ENCODE results near the gene LRRC1.

The LRRC1 gene

DNA sequence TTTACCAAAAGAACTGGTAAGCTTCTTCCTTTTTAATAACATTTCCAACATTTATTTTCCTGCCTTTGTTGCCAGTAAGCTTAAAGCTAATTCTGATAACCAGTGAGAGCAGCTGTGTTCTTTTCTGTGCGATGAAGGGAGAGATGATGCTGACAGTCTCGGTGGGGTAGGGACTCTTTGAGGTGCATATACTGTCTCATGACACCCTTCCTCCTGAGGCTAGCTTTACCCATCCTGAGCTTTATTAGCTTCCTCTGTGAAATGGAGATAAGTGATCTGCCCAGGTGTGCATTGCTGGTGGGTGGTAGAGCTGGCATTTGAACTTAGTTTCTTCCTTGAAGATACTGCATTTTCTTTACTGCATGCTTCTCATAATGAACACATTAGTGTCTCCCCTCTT, 92.5 kb downstream of the LRRC1 start:
- ATAC-seq = no peak

DNA sequence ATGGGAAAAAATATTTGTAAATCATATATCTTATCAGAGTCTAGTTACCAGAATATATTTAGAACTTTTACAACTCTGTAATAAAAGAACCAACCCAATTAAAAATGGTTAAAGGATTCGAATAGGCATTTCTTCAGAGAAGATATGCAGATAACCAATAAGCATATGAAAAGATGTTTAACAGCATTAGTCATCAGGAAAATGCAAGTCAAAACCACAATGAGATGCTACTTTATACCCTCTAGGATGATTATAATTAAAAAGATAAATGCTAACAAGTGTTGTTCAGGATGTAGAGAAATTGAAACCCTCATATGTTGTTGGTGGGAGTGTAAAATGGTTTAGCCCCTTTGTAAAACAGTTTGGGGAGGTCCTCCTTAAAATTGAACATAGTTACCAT, 94.1 kb downstream of the LRRC1 start:
- TF ChIP-seq ARNTL (CRISPR knock-in tag; IDR thresholded peaks at IDR 0.05; ENCODE audit: borderline replicate concordance, low read depth) (no peak), RARB (CRISPR knock-in tag; IDR thresholded peaks at IDR 0.05) (no peak), SNAI2 (CRISPR knock-in tag; IDR thresholded peaks at IDR 0.05) (no peak), ZC3H10 (CRISPR knock-in tag; IDR thresholded peaks at IDR 0.05) (no peak), ESRRG (CRISPR knock-in tag; IDR thresholded peaks at IDR 0.05) (no peak), BACH2 (CRISPR knock-in tag; IDR thresholded peaks at IDR 0.05; ENCODE audit: borderline replicate concordance) (no peak), PPARA (CRISPR knock-in tag; IDR thresholded peaks at IDR 0.05; ENCODE audit: borderline replicate concordance) (no peak), PATZ1 (CRISPR knock-in tag; IDR thresholded peaks at IDR 0.05; ENCODE audit: borderline replicate concordance) (no peak), CSRNP3 (CRISPR knock-in tag; IDR thresholded peaks at IDR 0.05) (no peak), CSDC2 (CRISPR knock-in tag; IDR thresholded peaks at IDR 0.05) (no peak), OSR1 (CRISPR knock-in tag; IDR thresholded peaks at IDR 0.05) (no peak)
- TF ChIP-seq, protein P1, sequence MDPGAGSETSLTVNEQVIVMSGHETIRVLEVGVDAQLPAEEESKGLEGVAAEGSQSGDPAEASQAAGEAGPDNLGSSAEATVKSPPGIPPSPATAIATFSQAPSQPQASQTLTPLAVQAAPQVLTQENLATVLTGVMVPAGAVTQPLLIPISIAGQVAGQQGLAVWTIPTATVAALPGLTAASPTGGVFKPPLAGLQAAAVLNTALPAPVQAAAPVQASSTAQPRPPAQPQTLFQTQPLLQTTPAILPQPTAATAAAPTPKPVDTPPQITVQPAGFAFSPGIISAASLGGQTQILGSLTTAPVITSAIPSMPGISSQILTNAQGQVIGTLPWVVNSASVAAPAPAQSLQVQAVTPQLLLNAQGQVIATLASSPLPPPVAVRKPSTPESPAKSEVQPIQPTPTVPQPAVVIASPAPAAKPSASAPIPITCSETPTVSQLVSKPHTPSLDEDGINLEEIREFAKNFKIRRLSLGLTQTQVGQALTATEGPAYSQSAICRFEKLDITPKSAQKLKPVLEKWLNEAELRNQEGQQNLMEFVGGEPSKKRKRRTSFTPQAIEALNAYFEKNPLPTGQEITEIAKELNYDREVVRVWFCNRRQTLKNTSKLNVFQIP (CRISPR knock-in tag; IDR thresholded peaks at IDR 0.05; ENCODE audit: borderline replicate concordance, low read depth) = no peak
- no peak for ATAC-seq

More for the DNA sequence above, 92.5 kb downstream of the LRRC1 start:
- TF ChIP-seq CSRNP3 (CRISPR knock-in tag; IDR thresholded peaks at IDR 0.05) (no peak), ZNF8 (CRISPR knock-in tag; IDR thresholded peaks at IDR 0.05) (no peak), ESRRG (CRISPR knock-in tag; IDR thresholded peaks at IDR 0.05) (no peak), ZFP30 (CRISPR knock-in tag; IDR thresholded peaks at IDR 0.05) (no peak), PPARA (CRISPR knock-in tag; IDR thresholded peaks at IDR 0.05; ENCODE audit: borderline replicate concordance) (no peak), TOX (CRISPR knock-in tag; IDR thresholded peaks at IDR 0.05; ENCODE audit: borderline replicate concordance) (no peak), BACH2 (CRISPR knock-in tag; IDR thresholded peaks at IDR 0.05; ENCODE audit: borderline replicate concordance) (no peak), ZC3H10 (CRISPR knock-in tag; IDR thresholded peaks at IDR 0.05) (no peak), CSDC2 (CRISPR knock-in tag; IDR thresholded peaks at IDR 0.05) (no peak), ARNTL (CRISPR knock-in tag; IDR thresholded peaks at IDR 0.05; ENCODE audit: borderline replicate concordance, low read depth) (no peak), RARB (CRISPR knock-in tag; IDR thresholded peaks at IDR 0.05) (no peak), PATZ1 (CRISPR knock-in tag; IDR thresholded peaks at IDR 0.05; ENCODE audit: borderline replicate concordance) (no peak)
- TF ChIP-seq, protein P2, sequence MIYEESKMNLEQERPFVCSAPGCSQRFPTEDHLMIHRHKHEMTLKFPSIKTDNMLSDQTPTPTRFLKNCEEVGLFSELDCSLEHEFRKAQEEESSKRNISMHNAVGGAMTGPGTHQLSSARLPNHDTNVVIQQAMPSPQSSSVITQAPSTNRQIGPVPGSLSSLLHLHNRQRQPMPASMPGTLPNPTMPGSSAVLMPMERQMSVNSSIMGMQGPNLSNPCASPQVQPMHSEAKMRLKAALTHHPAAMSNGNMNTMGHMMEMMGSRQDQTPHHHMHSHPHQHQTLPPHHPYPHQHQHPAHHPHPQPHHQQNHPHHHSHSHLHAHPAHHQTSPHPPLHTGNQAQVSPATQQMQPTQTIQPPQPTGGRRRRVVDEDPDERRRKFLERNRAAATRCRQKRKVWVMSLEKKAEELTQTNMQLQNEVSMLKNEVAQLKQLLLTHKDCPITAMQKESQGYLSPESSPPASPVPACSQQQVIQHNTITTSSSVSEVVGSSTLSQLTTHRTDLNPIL (CRISPR knock-in tag; IDR thresholded peaks at IDR 0.05; ENCODE audit: low read depth) = no peak
- TF ChIP-seq, protein P3, sequence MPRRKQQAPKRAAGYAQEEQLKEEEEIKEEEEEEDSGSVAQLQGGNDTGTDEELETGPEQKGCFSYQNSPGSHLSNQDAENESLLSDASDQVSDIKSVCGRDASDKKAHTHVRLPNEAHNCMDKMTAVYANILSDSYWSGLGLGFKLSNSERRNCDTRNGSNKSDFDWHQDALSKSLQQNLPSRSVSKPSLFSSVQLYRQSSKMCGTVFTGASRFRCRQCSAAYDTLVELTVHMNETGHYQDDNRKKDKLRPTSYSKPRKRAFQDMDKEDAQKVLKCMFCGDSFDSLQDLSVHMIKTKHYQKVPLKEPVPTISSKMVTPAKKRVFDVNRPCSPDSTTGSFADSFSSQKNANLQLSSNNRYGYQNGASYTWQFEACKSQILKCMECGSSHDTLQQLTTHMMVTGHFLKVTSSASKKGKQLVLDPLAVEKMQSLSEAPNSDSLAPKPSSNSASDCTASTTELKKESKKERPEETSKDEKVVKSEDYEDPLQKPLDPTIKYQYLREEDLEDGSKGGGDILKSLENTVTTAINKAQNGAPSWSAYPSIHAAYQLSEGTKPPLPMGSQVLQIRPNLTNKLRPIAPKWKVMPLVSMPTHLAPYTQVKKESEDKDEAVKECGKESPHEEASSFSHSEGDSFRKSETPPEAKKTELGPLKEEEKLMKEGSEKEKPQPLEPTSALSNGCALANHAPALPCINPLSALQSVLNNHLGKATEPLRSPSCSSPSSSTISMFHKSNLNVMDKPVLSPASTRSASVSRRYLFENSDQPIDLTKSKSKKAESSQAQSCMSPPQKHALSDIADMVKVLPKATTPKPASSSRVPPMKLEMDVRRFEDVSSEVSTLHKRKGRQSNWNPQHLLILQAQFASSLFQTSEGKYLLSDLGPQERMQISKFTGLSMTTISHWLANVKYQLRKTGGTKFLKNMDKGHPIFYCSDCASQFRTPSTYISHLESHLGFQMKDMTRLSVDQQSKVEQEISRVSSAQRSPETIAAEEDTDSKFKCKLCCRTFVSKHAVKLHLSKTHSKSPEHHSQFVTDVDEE (CRISPR knock-in tag; IDR thresholded peaks at IDR 0.05) = no peak
